ENCODE results near the gene TMEFF1.
A peak's percentile ranks its signal among the peaks of the same experiment; 100 is the strongest.

Gene TMEFF1

GRCh38 chr9:100448266-100448665 lies 24.7 kb upstream of the TMEFF1 start:
- no peak for DNase-seq

GRCh38 chr9:100449420-100449819 lies 23.5 kb upstream of the TMEFF1 start:
- DNase-seq = no peak

- DNase-seq = no peak
These were observed 20.1 kb upstream of the TMEFF1 start for GRCh38 chr9:100452894-100453293.

DNA sequence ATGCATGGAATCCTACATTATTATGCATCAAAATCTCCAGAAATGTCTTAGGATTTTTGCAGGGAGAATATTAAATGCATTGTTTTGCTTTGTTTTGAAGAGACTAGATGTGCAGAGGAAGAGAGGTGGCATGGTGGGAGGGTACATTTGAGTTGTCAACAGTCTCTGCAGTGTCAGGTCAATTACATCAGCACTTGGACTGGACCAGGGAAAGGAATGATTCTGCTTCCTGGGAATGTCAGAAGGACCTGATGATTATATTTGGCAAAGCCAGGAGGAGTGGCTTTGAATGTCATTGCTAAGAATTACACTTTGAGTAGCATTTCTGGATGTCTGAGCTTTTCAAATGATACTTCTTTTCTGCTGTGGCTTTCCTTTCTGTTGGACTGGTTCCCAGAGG lies 17.5 kb upstream of the TMEFF1 start:
- DNase-seq = no peak

DNA sequence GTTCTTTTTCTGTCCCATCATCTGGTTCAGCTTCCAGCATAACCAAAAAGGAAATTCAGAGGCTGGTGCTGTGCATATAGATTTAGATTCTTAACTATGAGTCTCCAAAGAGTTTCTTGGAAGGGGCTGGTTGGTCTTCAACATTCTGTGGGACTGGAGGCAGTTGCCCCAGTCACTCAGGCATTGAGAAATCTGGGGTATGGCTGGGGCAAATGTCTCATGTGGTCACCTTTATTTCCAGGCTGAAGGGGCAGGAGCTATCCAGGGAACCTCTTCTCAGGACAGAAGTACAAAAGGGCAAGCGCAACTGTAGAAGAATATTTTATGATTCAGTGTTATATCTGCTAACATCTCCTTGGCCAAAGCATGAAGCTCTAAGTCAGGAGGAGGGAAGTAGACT lies 15.4 kb upstream of the TMEFF1 start:
- no peak for DNase-seq

GRCh38 chr9:100459963-100460362 lies 13.0 kb upstream of the TMEFF1 start:
- no peak for DNase-seq

DNA sequence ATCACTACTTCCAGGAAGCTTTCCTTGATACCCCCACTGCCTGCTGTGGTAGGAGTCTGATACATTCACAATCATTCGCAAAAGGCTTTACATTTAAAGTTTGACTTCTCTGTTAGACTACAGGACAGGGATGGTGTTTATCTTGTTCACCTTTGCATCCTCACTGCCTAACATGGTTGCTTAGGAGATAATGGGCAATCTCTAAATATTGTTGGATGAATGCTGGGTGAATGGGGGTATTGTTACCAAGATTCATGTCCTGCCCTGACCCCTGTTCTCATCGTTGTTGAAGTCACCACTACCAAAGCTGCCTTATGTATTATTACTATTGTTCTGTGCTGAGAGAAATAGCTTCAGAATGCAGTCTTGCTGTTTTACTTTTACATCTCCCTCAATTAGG lies 7.7 kb upstream of the TMEFF1 start:
- no peak for DNase-seq

- no peak for DNase-seq
These were observed 7.2 kb upstream of the TMEFF1 start for GRCh38 chr9:100465761-100466160.

- DNase-seq = no peak
These were observed 6.6 kb upstream of the TMEFF1 start for GRCh38 chr9:100466171-100466828.

- no peak for DNase-seq
These were observed 6.1 kb upstream of the TMEFF1 start for GRCh38 chr9:100466829-100467221.

DNA sequence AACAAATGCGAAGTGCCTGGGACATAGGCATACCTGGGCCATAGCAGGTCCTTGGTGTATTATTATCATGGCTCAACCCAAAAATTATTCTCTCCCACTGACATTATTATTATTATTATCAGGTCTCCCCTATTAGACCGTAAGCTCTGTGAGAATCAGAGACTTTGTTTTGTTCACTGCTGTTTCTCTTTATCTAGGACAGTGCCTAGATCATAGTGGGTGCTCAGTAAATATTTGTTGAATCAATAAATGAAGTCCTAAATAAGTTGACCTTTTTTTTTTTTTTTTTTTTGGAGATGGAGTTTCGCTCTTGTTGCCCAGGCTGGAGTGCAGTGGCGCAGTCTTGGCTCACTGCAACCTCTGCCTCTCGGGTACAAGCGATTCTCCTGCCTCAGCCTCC lies 4.9 kb upstream of the TMEFF1 start:
- DNase-seq = no peak

GRCh38 chr9:100472268-100472667 lies 681 bp upstream of the TMEFF1 start:
- no peak for DNase-seq

DNA sequence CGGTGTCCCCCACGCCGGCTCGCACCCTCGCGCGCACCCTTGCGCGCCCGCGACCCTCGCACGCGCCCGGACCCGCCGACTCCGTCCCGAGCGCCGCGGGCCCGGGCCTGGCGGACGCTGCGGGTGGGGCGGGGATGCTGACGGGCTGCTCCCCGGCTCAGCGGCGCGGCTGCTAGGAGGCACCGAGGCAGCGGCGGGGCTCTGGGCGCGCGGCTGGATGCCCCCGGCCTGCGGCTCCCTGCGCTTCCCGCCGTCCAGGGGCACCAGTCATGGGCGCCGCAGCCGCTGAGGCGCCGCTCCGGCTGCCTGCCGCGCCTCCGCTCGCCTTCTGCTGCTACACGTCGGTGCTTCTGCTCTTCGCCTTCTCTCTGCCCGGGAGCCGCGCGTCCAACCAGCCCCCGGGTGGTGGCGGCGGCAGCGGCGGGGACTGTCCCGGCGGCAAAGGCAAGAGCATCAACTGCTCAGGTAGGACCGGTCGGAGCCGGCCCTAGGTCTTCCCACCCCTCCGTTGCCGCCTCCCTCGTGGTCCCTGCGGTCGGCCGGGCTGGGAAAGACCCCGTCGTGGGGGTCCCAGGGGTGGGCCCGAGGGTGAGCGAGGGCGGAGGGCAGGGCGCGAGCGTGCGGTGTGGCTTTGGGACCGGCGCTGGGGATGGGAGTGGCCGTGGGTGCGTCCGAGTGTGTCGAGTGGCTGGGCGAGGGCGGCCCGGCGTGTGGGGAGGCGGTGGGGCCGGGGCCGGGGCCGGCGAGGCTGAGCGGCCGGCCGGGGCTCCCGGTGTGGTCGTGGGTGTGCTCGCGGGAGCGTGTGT lies 530 bp downstream of the TMEFF1 start:
- peak; percentile 44 for DNase-seq

GRCh38 chr9:100474082-100474923 lies 1.4 kb downstream of the TMEFF1 start:
- no peak for DNase-seq

DNA sequence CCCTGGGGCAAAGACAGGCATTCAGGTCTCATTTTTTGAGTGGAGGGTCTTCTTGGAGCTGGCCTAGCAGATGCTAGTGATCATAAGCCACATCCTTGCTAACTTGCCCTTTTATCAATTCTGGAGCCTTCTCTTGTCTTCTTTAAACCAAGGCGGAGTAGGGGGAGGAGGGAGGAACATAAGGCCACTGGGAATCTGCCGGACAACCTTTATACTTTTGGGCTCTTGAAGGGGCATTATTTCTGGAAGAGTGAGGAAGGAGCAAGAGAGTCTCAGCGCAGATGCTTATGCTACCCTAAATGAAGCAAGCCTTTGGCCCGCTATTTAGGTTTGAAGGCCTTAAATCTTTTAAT lies 2.0 kb downstream of the TMEFF1 start:
- no peak for DNase-seq

- DNase-seq = no peak
These were observed 4.3 kb downstream of the TMEFF1 start for GRCh38 chr9:100477241-100477640.

DNA sequence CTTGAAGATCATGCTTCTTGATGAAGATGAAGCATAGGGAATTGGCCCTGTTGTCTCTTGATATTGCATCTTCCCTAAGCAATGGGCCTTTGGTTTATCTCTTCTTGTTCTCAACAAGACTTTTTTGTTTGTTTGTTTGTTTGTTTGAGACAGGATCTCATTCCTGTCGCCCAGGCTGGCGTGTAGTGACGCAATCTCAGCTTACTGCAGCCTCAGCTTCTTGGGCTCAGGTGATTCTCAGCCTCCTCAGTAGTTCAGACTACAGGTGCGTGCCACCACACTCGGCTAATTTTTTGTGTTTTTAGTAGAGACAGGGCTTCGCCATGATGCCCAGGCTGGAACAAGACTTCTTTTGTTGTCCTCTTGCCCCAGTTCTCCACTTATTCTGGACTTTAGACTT lies 5.2 kb downstream of the TMEFF1 start:
- DNase-seq = no peak

- DNase-seq = no peak
These were observed 6.9 kb downstream of the TMEFF1 start for GRCh38 chr9:100479820-100480219.

DNA sequence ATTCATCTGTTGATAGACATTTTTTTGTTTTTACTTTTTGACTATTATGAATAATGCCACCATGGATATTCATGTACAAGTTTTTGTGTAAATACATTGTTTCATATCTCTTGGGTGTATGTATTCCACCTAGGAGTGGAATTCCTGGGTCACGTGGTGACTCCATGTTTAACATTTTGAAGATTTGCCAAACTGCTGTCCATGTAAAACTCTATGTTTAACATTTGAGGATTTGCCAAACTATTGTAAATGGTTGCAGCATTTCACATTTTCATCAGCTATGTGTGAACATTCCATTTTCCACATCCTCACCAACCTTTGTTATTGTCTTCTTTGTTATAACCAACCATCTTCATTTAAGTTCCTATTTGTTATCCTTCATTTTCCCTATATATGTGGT lies 12.2 kb downstream of the TMEFF1 start:
- no peak for DNase-seq

DNA sequence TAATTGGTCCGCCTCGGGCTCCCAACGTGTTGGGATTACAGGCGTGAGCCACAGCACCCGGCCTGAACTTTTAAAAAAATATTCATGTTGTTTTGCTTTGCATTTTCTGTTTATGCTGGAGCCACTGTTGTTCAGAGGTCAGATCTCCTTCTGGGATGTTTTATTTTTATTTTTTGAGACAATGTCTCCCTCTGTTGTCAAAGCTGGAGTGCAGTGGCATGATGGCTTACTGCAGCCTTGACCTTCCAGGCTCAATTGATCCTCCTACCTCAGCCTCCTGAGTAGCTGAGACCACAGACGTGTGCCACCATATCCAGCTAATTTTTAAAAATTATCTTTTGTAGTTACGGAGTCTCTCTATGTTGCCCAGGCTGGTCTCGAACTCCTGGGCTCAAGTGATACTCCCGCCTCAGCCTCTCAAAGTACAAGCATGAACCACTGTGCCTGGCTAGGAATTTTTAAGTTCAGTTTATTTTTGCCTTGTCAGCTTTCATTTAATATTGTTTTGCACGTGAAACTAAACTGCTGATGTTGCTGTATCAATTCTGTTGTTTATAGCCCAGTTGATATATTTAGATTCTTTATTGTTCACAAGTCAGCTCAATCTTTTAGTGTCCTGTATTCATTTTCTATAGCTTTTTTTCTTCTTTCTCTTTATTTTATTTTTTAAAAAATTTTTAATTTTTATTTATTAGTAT lies 13.7 kb downstream of the TMEFF1 start:
- peak; percentile 9 for DNase-seq

- no peak for DNase-seq
These were observed 15.2 kb downstream of the TMEFF1 start for GRCh38 chr9:100488177-100488576.

DNA sequence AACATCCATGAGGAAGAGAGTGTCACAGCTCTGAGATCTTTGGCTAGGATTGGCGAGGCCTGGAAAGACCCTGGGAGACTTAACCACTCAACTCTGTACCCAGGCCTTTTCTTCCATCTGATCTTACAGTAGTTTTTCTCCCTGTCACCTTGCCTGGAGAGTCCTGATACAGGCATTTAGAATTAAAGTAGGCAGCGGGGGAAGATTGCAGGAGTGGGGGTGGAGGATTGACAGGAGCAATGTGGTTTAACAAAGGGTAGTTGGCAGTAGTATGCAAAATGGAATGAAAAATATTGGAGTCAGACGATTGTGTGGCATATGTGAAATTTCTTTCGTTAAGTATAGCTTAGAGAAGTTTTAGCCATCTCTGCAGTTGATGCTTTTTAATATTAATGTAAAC lies 16.9 kb downstream of the TMEFF1 start:
- no peak for DNase-seq

- DNase-seq = peak; percentile 5
These were observed 20.0 kb downstream of the TMEFF1 start for GRCh38 chr9:100492952-100493351.
